Keratinocyte (primary cell): ENCODE data around the gene SAFB2. TPM values are rescaled to one million over a fixed set of nuclear protein-coding genes. Genes with fewer than 3 reads are reported as not detected.

ENCODE experiments used
- DNase-seq: peaks from one replicate; pipeline ENCODE4 v3.0.0-alpha.2; 2011; ENCODE audit warnings: low read depth, missing footprints, low spot score
- FAIRE-seq: peaks from 2 replicates; lab custom pipeline; 2011; peaks lifted over from hg19 to GRCh38; lab: Jason Lieb, UNC
- H2AFZ ChIP-seq: 2 replicates; pipeline ENCODE4 v1.6.0; 2012; ENCODE audit warnings: low read length, control low read depth, inconsistent platforms; ENCODE audit not compliant: control insufficient read depth
- H3K27ac ChIP-seq: 2 replicates; pipeline ENCODE4 v1.5.1; 2011; ENCODE audit warnings: low read length; ENCODE audit not compliant: control insufficient read depth, insufficient read depth
- H3K27me3 ChIP-seq: 3 replicates; pipeline ENCODE4 v1.6.0; 2011; ENCODE audit warnings: low read length; ENCODE audit not compliant: control insufficient read depth, insufficient read depth; ENCODE audit errors: extremely low read depth
- H3K36me3 ChIP-seq, 2 experiments: 2 replicates in 1 of 2; 3 replicates in 1 of 2; pipeline ENCODE4 v1.5.1; 2011; ENCODE audit warnings: low read length in 2 of 2, mild to moderate bottlenecking in 1 of 2; ENCODE audit not compliant: control insufficient read depth in 2 of 2, insufficient read depth in 2 of 2; ENCODE audit errors: extremely low read depth in 1 of 2
- H3K4me1 ChIP-seq: 3 replicates; pipeline ENCODE4 v1.5.1; 2011; ENCODE audit warnings: low read length; ENCODE audit not compliant: control insufficient read depth, insufficient read depth; ENCODE audit errors: extremely low read depth
- H3K4me2 ChIP-seq: 3 replicates; pipeline ENCODE4 v1.6.0; 2011; ENCODE audit warnings: low read depth, low read length; ENCODE audit not compliant: control insufficient read depth, insufficient read depth; ENCODE audit errors: extremely low read depth
- H3K4me3 ChIP-seq, 3 experiments: fragments of 200-600 bp in 1 of 3; sonication (generic) in 1 of 3; 2 replicates in 2 of 3; 3 replicates in 1 of 3; pipeline ENCODE4 v1.5.1; 2011 to 2016; ENCODE audit warnings: low read length in 3 of 3, mild to moderate bottlenecking in 3 of 3, control low read depth in 2 of 3, inconsistent platforms in 1 of 3, low read depth in 1 of 3, mixed read lengths in 1 of 3, mixed run types in 1 of 3, moderate library complexity in 1 of 3; ENCODE audit not compliant: control insufficient read depth in 2 of 3, insufficient read depth in 2 of 3; ENCODE audit errors: extremely low read depth in 1 of 3
- H3K79me2 ChIP-seq: 2 replicates; pipeline ENCODE4 v1.6.0; 2012; ENCODE audit warnings: low read length; ENCODE audit not compliant: control insufficient read depth, insufficient read depth
- H3K9ac ChIP-seq: 3 replicates; pipeline ENCODE4 v1.6.0; 2011; ENCODE audit warnings: low read length; ENCODE audit not compliant: control insufficient read depth, insufficient read depth; ENCODE audit errors: extremely low read depth
- H3K9me1 ChIP-seq: 3 replicates; pipeline ENCODE4 v1.6.0; 2011; ENCODE audit warnings: low read length; ENCODE audit not compliant: control insufficient read depth, insufficient read depth; ENCODE audit errors: extremely low read depth
- H3K9me3 ChIP-seq: 2 replicates; pipeline ENCODE4 v1.5.1; 2012; ENCODE audit warnings: low read depth, low read length; ENCODE audit not compliant: control insufficient read depth
- H4K20me1 ChIP-seq: 3 replicates; pipeline ENCODE4 v1.6.0; 2011; ENCODE audit warnings: low read length; ENCODE audit not compliant: control insufficient read depth, insufficient read depth; ENCODE audit errors: extremely low read depth
- EZH2 ChIP-seq: IDR thresholded peaks from one replicate; pipeline ENCODE4 v1.6.1; 2012; ENCODE audit warnings: inconsistent platforms, mild to moderate bottlenecking, low read length, moderate library complexity
- dilution Hi-C: fragments of 300-500 bp; cut with MboI; formaldehyde crosslinking; loops from one replicate; pipeline ENCODE4 v1.7.0; 2020; ENCODE audit warnings: low sequenced_read_pairs; ENCODE audit not compliant: extremely low pct_ligation_motif_present
- polyA plus RNA-seq, 5 experiments: library from polyadenylated mRNA; depleted of rRNA in 3 of 5; stranded (reverse) in 3 of 5; stranded (forward) in 1 of 5; unstranded in 1 of 5; fragments of >200 nt; gene quantifications; 1 replicate in 1 of 5; 2 replicates in 3 of 5; 3 replicates in 1 of 5; pipeline versions ENCODE4 v1.2.1 to v1.2.3, GENCODE V29; 2011 to 2012; ENCODE audit warnings: missing spikeins in 2 of 5, low read depth in 1 of 5, low replicate concordance in 1 of 5
- TF ChIP-seq, protein P1 (sequence below), 3 experiments: IDR thresholded peaks in 1 of 3; conservative IDR thresholded peaks in 1 of 3; optimal IDR thresholded peaks in 1 of 3; 2 replicates in 2 of 3; 3 replicates in 1 of 3; pipeline versions ENCODE3 to v1.5.1; 2011; ENCODE audit warnings: low read length in 3 of 3, mild to moderate bottlenecking in 3 of 3, moderate library complexity in 2 of 3, control low read depth in 1 of 3, inconsistent platforms in 1 of 3; ENCODE audit not compliant: insufficient read depth in 2 of 3; ENCODE audit errors: extremely low read depth in 1 of 3

Gene SAFB2
- polyA plus RNA-seq, 1 donor (not counting 4 experiments of a cell fraction or from before 2014, with no cell fraction given): 15.3 TPM

GRCh38 chr19:5580161-5580571 lies 42.4 kb downstream of the SAFB2 start:
- Histone ChIP-seq H3K9me1 (no peaks in the 10 kb centered on the region), H3K79me2 (no peaks in the 10 kb centered on the region), H3K4me1 (peaks cover 5% of the 10 kb centered on the region), H3K9me3 (no peaks in the 10 kb centered on the region), H3K4me3 (no peak overlapping the region), H3K27ac (no peak overlapping the region), H2AFZ (no peak overlapping the region), H3K9ac (no peak overlapping the region), H3K27me3 (no peaks in the 10 kb centered on the region), H3K36me3 (peaks cover 0 to 4% of the 10 kb centered on the region in 2 experiments), H4K20me1 (no peaks in the 10 kb centered on the region), H3K4me2 (no peak overlapping the region)
- no peak for TF ChIP-seq EZH2
- TF ChIP-seq, protein P1, sequence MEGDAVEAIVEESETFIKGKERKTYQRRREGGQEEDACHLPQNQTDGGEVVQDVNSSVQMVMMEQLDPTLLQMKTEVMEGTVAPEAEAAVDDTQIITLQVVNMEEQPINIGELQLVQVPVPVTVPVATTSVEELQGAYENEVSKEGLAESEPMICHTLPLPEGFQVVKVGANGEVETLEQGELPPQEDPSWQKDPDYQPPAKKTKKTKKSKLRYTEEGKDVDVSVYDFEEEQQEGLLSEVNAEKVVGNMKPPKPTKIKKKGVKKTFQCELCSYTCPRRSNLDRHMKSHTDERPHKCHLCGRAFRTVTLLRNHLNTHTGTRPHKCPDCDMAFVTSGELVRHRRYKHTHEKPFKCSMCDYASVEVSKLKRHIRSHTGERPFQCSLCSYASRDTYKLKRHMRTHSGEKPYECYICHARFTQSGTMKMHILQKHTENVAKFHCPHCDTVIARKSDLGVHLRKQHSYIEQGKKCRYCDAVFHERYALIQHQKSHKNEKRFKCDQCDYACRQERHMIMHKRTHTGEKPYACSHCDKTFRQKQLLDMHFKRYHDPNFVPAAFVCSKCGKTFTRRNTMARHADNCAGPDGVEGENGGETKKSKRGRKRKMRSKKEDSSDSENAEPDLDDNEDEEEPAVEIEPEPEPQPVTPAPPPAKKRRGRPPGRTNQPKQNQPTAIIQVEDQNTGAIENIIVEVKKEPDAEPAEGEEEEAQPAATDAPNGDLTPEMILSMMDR (optimal IDR thresholded peaks at IDR 0.05 in 1 of 3, IDR thresholded peaks at IDR 0.05 in 1 of 3, conservative IDR thresholded peaks at IDR 0.05 in 1 of 3; ENCODE audit: extremely low read depth in 1 of 3, insufficient read depth in 2 of 3, low read length in 3 of 3): no peak
- DNase-seq (no peak), FAIRE-seq (no peak)
- dilution Hi-C loops: no loop called here

DNA sequence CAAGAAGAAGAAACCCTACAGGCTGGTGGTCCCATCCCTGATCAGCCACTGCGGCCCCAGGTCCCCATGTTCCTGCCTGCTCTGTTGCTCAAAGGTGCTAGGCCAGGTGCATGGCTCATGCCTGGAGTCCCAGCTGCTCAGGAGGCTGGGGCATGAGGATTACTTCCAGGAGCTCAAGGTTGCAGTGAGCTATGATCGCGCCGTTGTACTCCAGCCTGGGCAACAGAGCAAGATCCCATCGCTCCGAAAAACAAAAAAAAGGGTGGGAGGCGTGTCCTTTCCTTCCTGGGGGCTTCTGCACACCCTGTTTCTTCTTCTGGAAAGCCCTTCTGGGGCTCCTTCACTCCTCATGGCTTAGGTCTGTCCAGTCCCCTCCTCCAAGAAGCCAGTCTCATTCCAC lies 42.9 kb downstream of the SAFB2 start:
- Histone ChIP-seq H3K27me3 (no peaks in the 10 kb centered on the region), H3K4me3 (no peak overlapping the region), H4K20me1 (no peaks in the 10 kb centered on the region), H3K79me2 (no peaks in the 10 kb centered on the region), H3K4me1 (peaks cover 5% of the 10 kb centered on the region), H2AFZ (no peak overlapping the region), H3K36me3 (peaks cover 0 to 4% of the 10 kb centered on the region in 2 experiments), H3K9ac (no peak overlapping the region), H3K4me2 (no peak overlapping the region), H3K9me3 (no peaks in the 10 kb centered on the region), H3K27ac (no peak overlapping the region), H3K9me1 (no peaks in the 10 kb centered on the region)
- no peak for FAIRE-seq
- dilution Hi-C loops: no loop called here
- DNase-seq: no peak
- TF ChIP-seq EZH2: no peak
- TF ChIP-seq, protein P1 (optimal IDR thresholded peaks at IDR 0.05 in 1 of 3, IDR thresholded peaks at IDR 0.05 in 1 of 3, conservative IDR thresholded peaks at IDR 0.05 in 1 of 3; ENCODE audit: extremely low read depth in 1 of 3, insufficient read depth in 2 of 3, low read length in 3 of 3): no peak
